ENCODE results near the gene HNRNPA1. TPM values are rescaled to one million over a fixed set of nuclear protein-coding genes. Genes with fewer than 3 reads are reported as not detected.

Gene HNRNPA1
- total and polyA plus RNA-seq, 2 donors (not counting 1 experiment from before 2014, with no cell fraction given) = 311 to 1,057 TPM

DNA sequence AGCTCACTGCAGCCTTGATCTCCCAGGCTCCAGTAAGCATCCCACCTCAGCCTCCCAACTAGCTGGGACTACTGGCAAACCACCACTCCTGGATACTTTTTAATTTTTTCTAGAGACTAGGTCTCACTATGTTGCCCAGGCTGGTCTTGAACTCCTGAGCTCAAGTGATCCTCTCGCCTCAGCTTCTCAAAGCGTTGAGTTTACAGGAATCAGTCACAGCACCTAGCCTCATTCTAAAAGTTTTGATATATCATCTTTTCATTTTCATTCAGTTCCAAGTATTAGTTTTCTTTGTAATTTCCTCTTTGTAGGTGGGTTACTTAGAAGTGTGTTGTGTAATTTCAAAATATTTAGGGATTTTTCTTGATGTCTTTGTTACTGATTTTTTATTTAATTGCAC lies 10.2 kb upstream of the HNRNPA1 start:
- Histone ChIP-seq H3K9ac (ENCODE audit: insufficient read depth, low read length) (no peak overlapping the region), H4K20me1 (ENCODE audit: control insufficient read depth, extremely low read depth, insufficient read depth, low read length) (no peaks in the 10 kb centered on the region), H3K4me1 (ENCODE audit: control insufficient read depth, extremely low read depth, insufficient read depth, low read length) (no peaks in the 10 kb centered on the region), H3K27ac (ENCODE audit: insufficient read depth, low read length) (no peak overlapping the region), H3K4me3 (replicated peaks in 1 of 4; ENCODE audit: control extremely low read depth in 1 of 4, insufficient read depth in 1 of 4, low read depth in 3 of 4, low read length in 4 of 4) (no peak overlapping the region), H2AFZ (ENCODE audit: low read length) (no peak overlapping the region), H3K4me2 (ENCODE audit: extremely low read depth, insufficient read depth, low read length) (no peak overlapping the region), H3K79me2 (ENCODE audit: control insufficient read depth, insufficient read depth, low read length) (peaks cover 43% of the 10 kb centered on the region), H3K27me3 (ENCODE audit: control insufficient read depth, insufficient read depth, low read length) (no peaks in the 10 kb centered on the region), H3K36me3 (ENCODE audit: control insufficient read depth, insufficient read depth, low read length) (peaks cover 4% of the 10 kb centered on the region), H3K9me3 (ENCODE audit: control insufficient read depth, insufficient read depth, low read depth, low read length) (no peaks in the 10 kb centered on the region)
- DNase-seq (ENCODE audit: low read depth in 2 of 2) = no peak
- TF ChIP-seq EZH2 (IDR thresholded peaks at IDR 0.05; ENCODE audit: low read length, missing control alignments) = no peak
- TF ChIP-seq, protein P1, sequence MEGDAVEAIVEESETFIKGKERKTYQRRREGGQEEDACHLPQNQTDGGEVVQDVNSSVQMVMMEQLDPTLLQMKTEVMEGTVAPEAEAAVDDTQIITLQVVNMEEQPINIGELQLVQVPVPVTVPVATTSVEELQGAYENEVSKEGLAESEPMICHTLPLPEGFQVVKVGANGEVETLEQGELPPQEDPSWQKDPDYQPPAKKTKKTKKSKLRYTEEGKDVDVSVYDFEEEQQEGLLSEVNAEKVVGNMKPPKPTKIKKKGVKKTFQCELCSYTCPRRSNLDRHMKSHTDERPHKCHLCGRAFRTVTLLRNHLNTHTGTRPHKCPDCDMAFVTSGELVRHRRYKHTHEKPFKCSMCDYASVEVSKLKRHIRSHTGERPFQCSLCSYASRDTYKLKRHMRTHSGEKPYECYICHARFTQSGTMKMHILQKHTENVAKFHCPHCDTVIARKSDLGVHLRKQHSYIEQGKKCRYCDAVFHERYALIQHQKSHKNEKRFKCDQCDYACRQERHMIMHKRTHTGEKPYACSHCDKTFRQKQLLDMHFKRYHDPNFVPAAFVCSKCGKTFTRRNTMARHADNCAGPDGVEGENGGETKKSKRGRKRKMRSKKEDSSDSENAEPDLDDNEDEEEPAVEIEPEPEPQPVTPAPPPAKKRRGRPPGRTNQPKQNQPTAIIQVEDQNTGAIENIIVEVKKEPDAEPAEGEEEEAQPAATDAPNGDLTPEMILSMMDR (conservative IDR thresholded peaks at IDR 0.05 in 1 of 2, IDR thresholded peaks at IDR 0.05 in 1 of 2; ENCODE audit: low read depth in 1 of 2, low read length in 2 of 2) = no peak

DNA sequence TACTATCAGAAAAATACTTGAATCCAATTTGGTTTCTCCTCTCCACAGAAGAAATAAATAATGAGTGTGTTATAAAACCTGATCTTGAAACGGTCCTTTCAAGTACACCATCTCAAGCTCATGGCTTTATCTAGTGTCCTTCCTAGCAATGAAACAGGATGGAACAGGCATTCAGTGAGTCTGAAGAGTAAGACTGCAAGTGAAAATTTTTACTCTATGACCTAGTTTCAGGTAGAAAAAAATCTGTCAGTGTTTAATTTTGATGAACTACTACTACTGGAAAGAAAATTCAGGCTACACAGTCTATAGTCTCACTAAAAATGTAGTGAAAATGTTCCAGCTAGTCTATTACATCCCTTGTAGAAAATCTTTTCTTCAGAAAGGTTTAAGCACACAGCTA lies 8.3 kb upstream of the HNRNPA1 start:
- Histone ChIP-seq H2AFZ (ENCODE audit: low read length) (no peak overlapping the region), H3K9me3 (ENCODE audit: control insufficient read depth, insufficient read depth, low read depth, low read length) (no peaks in the 10 kb centered on the region), H3K79me2 (ENCODE audit: control insufficient read depth, insufficient read depth, low read length) (peaks cover 51% of the 10 kb centered on the region), H3K36me3 (ENCODE audit: control insufficient read depth, insufficient read depth, low read length) (peaks cover 4% of the 10 kb centered on the region), H3K4me1 (ENCODE audit: control insufficient read depth, extremely low read depth, insufficient read depth, low read length) (no peaks in the 10 kb centered on the region), H4K20me1 (ENCODE audit: control insufficient read depth, extremely low read depth, insufficient read depth, low read length) (no peaks in the 10 kb centered on the region), H3K27ac (ENCODE audit: insufficient read depth, low read length) (no peak overlapping the region), H3K4me3 (replicated peaks in 1 of 4; ENCODE audit: control extremely low read depth in 1 of 4, insufficient read depth in 1 of 4, low read depth in 3 of 4, low read length in 4 of 4) (no peak overlapping the region), H3K4me2 (ENCODE audit: extremely low read depth, insufficient read depth, low read length) (no peak overlapping the region), H3K27me3 (ENCODE audit: control insufficient read depth, insufficient read depth, low read length) (no peaks in the 10 kb centered on the region), H3K9ac (ENCODE audit: insufficient read depth, low read length) (no peak overlapping the region)
- no peak for TF ChIP-seq EZH2 (IDR thresholded peaks at IDR 0.05; ENCODE audit: low read length, missing control alignments)
- TF ChIP-seq, protein P1 (conservative IDR thresholded peaks at IDR 0.05 in 1 of 2, IDR thresholded peaks at IDR 0.05 in 1 of 2; ENCODE audit: low read depth in 1 of 2, low read length in 2 of 2) = no peak
- no peak for DNase-seq (ENCODE audit: low read depth in 2 of 2)

DNA sequence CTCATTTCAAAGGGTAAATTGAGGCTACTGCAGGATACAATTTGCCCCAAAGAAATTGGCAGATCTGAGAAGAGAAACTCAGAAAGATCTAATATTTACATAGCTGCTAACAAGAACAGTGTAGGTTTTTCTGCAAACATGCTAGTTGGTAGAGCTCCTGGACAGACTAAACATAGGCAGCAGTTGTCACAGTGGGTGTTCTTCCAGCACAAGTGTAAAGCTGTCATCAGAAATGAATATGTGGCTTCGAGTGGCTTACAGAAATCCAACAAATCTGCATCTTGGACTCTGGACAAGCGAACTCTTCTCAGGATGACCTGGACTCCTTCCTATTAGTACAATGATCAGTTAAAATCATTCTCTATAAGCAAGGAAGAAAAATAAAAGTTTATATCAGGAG lies 6.5 kb upstream of the HNRNPA1 start:
- no peak overlapping the region for H2AFZ ChIP-seq (ENCODE audit: low read length)
- TF ChIP-seq, protein P1 (conservative IDR thresholded peaks at IDR 0.05 in 1 of 2, IDR thresholded peaks at IDR 0.05 in 1 of 2; ENCODE audit: low read depth in 1 of 2, low read length in 2 of 2) = no peak
- TF ChIP-seq EZH2 (IDR thresholded peaks at IDR 0.05; ENCODE audit: low read length, missing control alignments) = no peak
- no peak for DNase-seq (ENCODE audit: low read depth in 2 of 2)
- no peak overlapping the region for H3K4me3 ChIP-seq (replicated peaks in 1 of 4; ENCODE audit: control extremely low read depth in 1 of 4, insufficient read depth in 1 of 4, low read depth in 3 of 4, low read length in 4 of 4)
- no peaks in the 10 kb centered on the region for H3K27me3 ChIP-seq (ENCODE audit: control insufficient read depth, insufficient read depth, low read length)
- no peaks in the 10 kb centered on the region for H3K4me1 ChIP-seq (ENCODE audit: control insufficient read depth, extremely low read depth, insufficient read depth, low read length)
- H4K20me1 ChIP-seq (ENCODE audit: control insufficient read depth, extremely low read depth, insufficient read depth, low read length) = no peaks in the 10 kb centered on the region
- peaks cover 66% of the 10 kb centered on the region for H3K79me2 ChIP-seq (ENCODE audit: control insufficient read depth, insufficient read depth, low read length)
- H3K27ac ChIP-seq (ENCODE audit: insufficient read depth, low read length) = no peak overlapping the region
- H3K9ac ChIP-seq (ENCODE audit: insufficient read depth, low read length) = no peak overlapping the region
- no peak overlapping the region for H3K4me2 ChIP-seq (ENCODE audit: extremely low read depth, insufficient read depth, low read length)
- H3K9me3 ChIP-seq (ENCODE audit: control insufficient read depth, insufficient read depth, low read depth, low read length) = no peaks in the 10 kb centered on the region
- H3K36me3 ChIP-seq (ENCODE audit: control insufficient read depth, insufficient read depth, low read length) = peaks cover 4% of the 10 kb centered on the region
